BJ (cell line): Measurements from ENCODE around the gene GLP1R. TPM values are rescaled to one million over a fixed set of nuclear protein-coding genes. Genes with fewer than 3 reads are reported as not detected.

Experiments used
- CTCF ChIA-PET: fragments of 350-600 bp; formaldehyde crosslinking; extraction: SDS; loops from one replicate; lab custom pipeline; 2021; ENCODE audit warnings: antibody characterized with exemption, inconsistent platforms; lab: Yijun Ruan, JAX
- POLR2A ChIA-PET: fragments of 300-600 bp; sonication (Branson Sonifier 250); formaldehyde crosslinking; extraction: SDS; loops from one replicate; lab custom pipeline; 2021; ENCODE audit warnings: antibody characterized with exemption; lab: Charles Lee
- DNase-seq: peaks from one replicate; pipeline ENCODE4 v3.0.0-alpha.2; 2011; ENCODE audit warnings: low read depth
- H3K27me3 ChIP-seq: 2 replicates; pipeline ENCODE4 v1.6.0; 2011; ENCODE audit warnings: low read length; ENCODE audit not compliant: control insufficient read depth, insufficient read depth
- H3K36me3 ChIP-seq: 2 replicates; pipeline ENCODE4 v1.5.1; 2011; ENCODE audit warnings: low read length; ENCODE audit not compliant: control insufficient read depth, insufficient read depth
- H3K4me3 ChIP-seq: 2 replicates; pipeline ENCODE4 v1.5.1; 2011; ENCODE audit warnings: low read depth, mild to moderate bottlenecking, control low read depth, low read length
- polyA plus RNA-seq: library from polyadenylated mRNA; depleted of rRNA; stranded (reverse); fragments of >200 nt; gene quantifications from 2 replicates; pipeline ENCODE4 v1.2.3, GENCODE V29; 2011
- TF ChIP-seq, protein P1 (sequence below): IDR thresholded peaks from 2 replicates; pipeline ENCODE4 v1.5.1; 2011; ENCODE audit warnings: low read depth, mild to moderate bottlenecking, control low read depth, inconsistent platforms, low read length, moderate library complexity; ENCODE audit not compliant: insufficient read depth

GLP1R gene
- polyA plus RNA-seq, 1 experiment = not detected

- ChIA-PET CTCF (interaction anchor here (0.6 to 1.4 kb wide), 7 partner anchors 11 to 1209 kb away, joined by 3 to 6 read pairs (median 3); no protein-coding TSS in a partner anchor), POLR2A (no interaction called here)
- TF ChIP-seq, protein P1, sequence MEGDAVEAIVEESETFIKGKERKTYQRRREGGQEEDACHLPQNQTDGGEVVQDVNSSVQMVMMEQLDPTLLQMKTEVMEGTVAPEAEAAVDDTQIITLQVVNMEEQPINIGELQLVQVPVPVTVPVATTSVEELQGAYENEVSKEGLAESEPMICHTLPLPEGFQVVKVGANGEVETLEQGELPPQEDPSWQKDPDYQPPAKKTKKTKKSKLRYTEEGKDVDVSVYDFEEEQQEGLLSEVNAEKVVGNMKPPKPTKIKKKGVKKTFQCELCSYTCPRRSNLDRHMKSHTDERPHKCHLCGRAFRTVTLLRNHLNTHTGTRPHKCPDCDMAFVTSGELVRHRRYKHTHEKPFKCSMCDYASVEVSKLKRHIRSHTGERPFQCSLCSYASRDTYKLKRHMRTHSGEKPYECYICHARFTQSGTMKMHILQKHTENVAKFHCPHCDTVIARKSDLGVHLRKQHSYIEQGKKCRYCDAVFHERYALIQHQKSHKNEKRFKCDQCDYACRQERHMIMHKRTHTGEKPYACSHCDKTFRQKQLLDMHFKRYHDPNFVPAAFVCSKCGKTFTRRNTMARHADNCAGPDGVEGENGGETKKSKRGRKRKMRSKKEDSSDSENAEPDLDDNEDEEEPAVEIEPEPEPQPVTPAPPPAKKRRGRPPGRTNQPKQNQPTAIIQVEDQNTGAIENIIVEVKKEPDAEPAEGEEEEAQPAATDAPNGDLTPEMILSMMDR = peak; percentile 43
- DNase-seq = no peak
- Histone ChIP-seq H3K27me3 (no peaks in the 10 kb centered on the region), H3K4me3 (no peak overlapping the region), H3K36me3 (no peaks in the 10 kb centered on the region)
Observed at GRCh38 chr6:39102071-39102820, 53.7 kb downstream of the GLP1R start.

DNA sequence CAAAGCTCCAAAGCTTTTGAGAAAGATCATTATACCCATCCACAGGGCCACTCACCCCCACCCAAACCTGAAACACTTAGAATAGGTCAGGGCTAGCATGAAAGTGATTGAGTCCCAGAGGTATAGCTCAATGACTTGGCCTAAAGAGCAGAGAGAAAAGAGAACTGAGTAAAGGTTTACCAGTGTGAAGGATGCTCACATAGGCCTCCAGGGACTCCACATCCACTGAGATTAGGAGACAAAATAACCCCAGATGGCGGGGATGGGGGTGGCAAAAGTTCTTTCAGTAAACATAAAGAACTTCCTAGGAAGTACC, 54.2 kb downstream of the GLP1R start:
- CTCF ChIA-PET = interaction anchor here (0.6 to 1.4 kb wide), 5 partner anchors 11 to 1208 kb away, joined by 3 to 6 read pairs (median 3); no protein-coding TSS in a partner anchor
- no peak overlapping the region for H3K4me3 ChIP-seq
- TF ChIP-seq, protein P1 = no peak
- H3K27me3 ChIP-seq = no peaks in the 10 kb centered on the region
- DNase-seq = no peak
- no peaks in the 10 kb centered on the region for H3K36me3 ChIP-seq
- POLR2A ChIA-PET = no interaction called here

GRCh38 chr6:39104528-39104927, 55.9 kb downstream of the GLP1R start:
- POLR2A ChIA-PET = no interaction called here
- no peak overlapping the region for H3K4me3 ChIP-seq
- H3K27me3 ChIP-seq = no peaks in the 10 kb centered on the region
- H3K36me3 ChIP-seq = no peaks in the 10 kb centered on the region
- CTCF ChIA-PET = no interaction called here
- TF ChIP-seq, protein P1 = no peak
- DNase-seq = no peak

- ChIA-PET CTCF (no interaction called here), POLR2A (no interaction called here)
- TF ChIP-seq, protein P1 = no peak
- Histone ChIP-seq H3K4me3 (no peak overlapping the region), H3K36me3 (no peaks in the 10 kb centered on the region), H3K27me3 (no peaks in the 10 kb centered on the region)
- DNase-seq = no peak
Observed at GRCh38 chr6:39107034-39107433, 58.5 kb downstream of the GLP1R start.

DNA sequence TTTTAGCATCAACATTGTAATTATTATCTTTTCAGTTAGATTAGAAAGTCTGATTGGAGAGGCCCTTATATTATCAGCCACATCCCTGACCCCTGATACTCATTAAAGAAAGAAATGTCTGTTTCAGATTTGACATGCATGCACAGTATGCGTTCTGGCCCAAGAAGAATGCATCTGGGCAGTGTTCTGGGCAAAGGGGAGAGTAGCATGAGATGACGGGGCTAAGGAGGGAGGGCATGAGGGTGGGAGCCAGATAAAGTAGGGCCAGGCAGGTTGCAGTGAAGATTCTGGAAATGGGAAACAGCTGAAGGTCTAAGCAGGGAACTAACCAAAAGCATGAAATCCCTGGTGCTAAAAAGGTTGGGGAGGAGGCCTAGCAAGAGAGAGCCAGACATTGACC, 59.1 kb downstream of the GLP1R start:
- no peaks in the 10 kb centered on the region for H3K36me3 ChIP-seq
- no peak overlapping the region for H3K4me3 ChIP-seq
- no peak for DNase-seq
- no peaks in the 10 kb centered on the region for H3K27me3 ChIP-seq
- TF ChIP-seq, protein P1 = no peak
- POLR2A ChIA-PET = no interaction called here
- CTCF ChIA-PET = no interaction called here
